ENCODE results near the gene SMCO2. TPM values are rescaled to one million over a fixed set of nuclear protein-coding genes. Genes with fewer than 3 reads are reported as not detected.

The SMCO2 gene
- 0.40 TPM in 1 of 2 replicates, not detected in the other for total RNA-seq

DNA sequence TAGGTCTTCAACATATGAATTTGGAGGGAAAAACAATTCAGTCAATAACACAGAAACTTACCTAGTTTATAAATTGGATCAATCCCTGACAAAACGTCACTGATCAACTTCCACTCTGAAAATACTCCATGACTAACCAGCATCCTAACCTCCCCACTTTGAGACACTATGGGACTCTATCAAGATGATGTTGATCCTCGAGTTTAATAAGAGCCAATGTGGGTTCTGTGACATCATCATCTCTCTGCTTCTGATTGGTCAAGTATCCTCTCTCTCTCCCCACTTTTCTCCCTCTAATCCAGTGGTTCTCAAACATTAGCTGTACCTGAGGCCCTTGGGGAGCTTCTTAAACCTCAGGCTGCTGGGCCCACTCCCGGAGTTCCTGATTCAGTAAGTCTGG lies at the start of gene SMCO2:
Gene SMCO2, plus strand, starts transcription at position 301 of the 400 bp plus-strand sequence. CDS start 23,896 bp downstream, outside the sequence.

DNA sequence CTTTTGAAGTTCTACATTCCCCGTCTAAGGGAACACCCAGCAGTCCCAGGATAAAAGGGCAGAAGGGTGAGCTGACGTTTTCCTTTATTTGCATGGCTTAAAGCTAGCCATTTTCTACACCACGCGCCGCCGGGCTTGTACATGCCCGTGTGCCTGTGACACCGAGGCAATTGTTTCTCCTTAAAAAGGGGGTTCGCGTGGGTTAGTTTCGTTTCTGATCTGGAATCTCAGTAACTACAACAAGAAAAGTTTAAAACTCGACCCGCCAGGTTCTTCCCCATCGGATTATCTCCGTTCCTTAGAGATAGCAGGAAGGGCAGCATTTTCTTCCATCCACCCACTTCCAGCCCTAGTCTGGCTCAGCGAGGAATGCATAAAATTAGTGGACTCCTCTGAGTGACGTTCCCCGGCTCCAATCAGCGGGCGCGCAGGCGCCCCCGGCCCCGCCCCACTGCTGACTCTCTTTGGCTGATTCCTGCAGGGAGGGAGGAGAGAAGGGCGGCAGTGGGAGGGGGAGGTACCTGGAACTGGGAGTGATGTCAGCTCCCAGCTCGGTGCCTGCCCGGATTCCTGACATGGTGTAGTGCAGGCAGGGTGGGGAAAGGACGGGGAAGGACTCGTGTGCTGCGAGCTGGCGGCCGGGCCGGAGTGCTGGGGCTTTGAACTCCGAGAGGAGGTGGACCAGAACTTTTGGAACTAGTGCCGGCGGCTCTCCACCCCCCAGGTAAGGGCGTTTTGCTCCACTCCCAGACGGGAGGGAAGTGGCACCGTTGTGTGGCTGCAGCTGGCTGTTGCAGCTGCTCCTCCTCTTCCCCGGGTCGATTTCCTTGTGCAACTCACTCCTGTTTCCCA lies 77.3 kb downstream of the SMCO2 start, which contains the start of gene PPFIBP1:
Gene PPFIBP1, plus strand, starts transcription at position 565 of the 852 bp plus-strand sequence. CDS start 109,191 bp downstream, outside the sequence.

Other genes starting within 250 kb of the SMCO2 start
- gene STK38L, start 202.4 kb upstream of the SMCO2 start, total RNA-seq = 38.0 and 48.4 TPM in 2 replicates
- 22.8 and 54.1 TPM in 2 replicates for gene BMAL2, start 113.9 kb upstream of the SMCO2 start, total RNA-seq
- 153 and 179 TPM in 2 replicates for gene PPFIBP1, start 77.5 kb downstream of the SMCO2 start, total RNA-seq
- gene REP15, start 249.7 kb downstream of the SMCO2 start, total RNA-seq = 2.4 and 3.2 TPM in 2 replicates